AG04449 (cell line): ENCODE measurements around the gene SIPA1L2.

Experiments used
- CTCF ChIA-PET: fragments of 350-600 bp; formaldehyde crosslinking; extraction: SDS; loops from one replicate; lab custom pipeline; 2021; ENCODE audit warnings: antibody characterized with exemption; lab: Yijun Ruan, JAX
- POLR2A ChIA-PET: fragments of 400-600, 350-600 bp; formaldehyde crosslinking; extraction: SDS; loops from one replicate; lab custom pipeline; 2020; ENCODE audit warnings: antibody characterized with exemption, inconsistent platforms; lab: Yijun Ruan, JAX
- DNase-seq: peaks from one replicate; pipeline ENCODE4 v3.0.0-alpha.2; 2010; ENCODE audit warnings: low read depth, low spot score
- H3K4me3 ChIP-seq: 2 replicates; pipeline ENCODE4 v1.5.1; 2011; ENCODE audit warnings: low read depth, mild to moderate bottlenecking, control low read depth, low read length
- CTCF ChIP-seq: IDR thresholded peaks from one replicate; pipeline ENCODE4 v1.5.1; 2011; ENCODE audit warnings: mild to moderate bottlenecking, moderate library complexity, low read length, control low read depth, inconsistent platforms; ENCODE audit not compliant: insufficient read depth; ENCODE audit errors: missing control alignments

SIPA1L2 gene

DNA sequence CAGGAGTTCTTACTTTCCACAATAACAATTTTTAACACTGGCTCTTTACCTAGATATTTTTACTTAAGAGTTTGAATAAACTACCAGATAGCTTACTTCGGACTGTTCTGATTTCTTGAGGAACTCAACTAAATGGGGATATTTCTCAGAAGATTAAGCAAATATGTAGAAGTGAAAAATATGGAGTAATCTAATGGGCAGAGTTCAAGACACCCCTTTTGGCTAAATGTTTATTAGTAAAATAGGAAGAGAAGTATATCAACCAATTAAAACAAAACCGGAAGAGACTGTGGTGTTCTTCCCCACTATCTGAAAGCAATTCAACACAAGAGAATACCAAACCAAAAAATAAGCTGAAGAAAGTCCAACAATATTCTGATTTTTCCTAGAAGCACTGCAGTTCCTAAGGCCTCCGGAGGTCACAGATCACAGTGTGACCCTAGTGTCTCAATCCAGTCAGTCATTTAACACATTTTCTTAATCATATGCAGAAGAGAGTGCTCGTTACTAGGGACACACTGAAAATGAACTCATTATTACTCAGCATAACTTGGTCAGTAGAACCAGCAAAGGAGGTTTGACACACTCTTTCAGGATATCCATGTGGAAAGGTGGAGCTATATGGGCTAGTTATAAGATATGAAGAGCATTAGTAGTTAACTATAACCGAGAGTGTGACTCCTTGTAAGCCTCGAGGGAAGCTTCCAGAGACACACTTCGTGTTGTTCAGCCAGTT lies 5.2 kb downstream of the SIPA1L2 start:
- ChIA-PET CTCF (interaction anchor here (1.3 to 1.7 kb wide), 2 partner anchors 13 to 762 kb away, joined by 4 read pairs; no protein-coding TSS in a partner anchor), POLR2A (no interaction called here)
- DNase-seq: no peak
- TF ChIP-seq CTCF: no peak
- H3K4me3 ChIP-seq: no peak overlapping the region

- ChIA-PET POLR2A (interaction anchor here (0.7 kb wide), 1 partner anchor 8 kb away, joined by 3 read pairs; no protein-coding TSS in a partner anchor), CTCF (no interaction called here)
- no peak for DNase-seq
- no peak for TF ChIP-seq CTCF
- H3K4me3 ChIP-seq: no peak overlapping the region
Observed at GRCh38 chr1:232622981-232623380, 7.0 kb downstream of the SIPA1L2 start.

- no peak for DNase-seq
- ChIA-PET POLR2A (no interaction called here), CTCF (no interaction called here)
- no peak overlapping the region for H3K4me3 ChIP-seq
- no peak for TF ChIP-seq CTCF
Observed at GRCh38 chr1:232622378-232622777, 7.6 kb downstream of the SIPA1L2 start.

DNA sequence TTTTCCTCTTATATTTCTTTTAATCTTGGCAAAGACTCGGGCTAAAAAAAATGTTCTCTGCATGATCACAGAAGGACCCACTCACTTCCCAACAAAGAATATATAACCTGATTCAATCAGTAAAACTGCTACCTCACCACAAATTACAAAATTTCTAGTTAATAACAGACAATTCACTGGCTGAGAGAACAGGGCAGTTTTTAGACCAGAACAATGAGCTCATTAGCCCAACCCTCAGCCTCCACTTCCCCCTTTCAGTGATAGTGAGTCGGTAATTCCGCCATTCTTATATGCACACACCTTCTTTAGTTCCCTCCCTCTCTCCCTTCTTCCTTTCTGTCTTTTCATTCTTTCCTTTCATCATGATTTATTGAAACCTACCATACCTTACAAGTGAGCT lies 8.9 kb downstream of the SIPA1L2 start:
- no peak for TF ChIP-seq CTCF
- no peak overlapping the region for H3K4me3 ChIP-seq
- ChIA-PET POLR2A (no interaction called here), CTCF (interaction anchor here (1.2 kb wide), 1 partner anchor 9 kb away, joined by 4 read pairs; the partner anchor contains the start of gene SIPA1L2)
- DNase-seq: no peak

DNA sequence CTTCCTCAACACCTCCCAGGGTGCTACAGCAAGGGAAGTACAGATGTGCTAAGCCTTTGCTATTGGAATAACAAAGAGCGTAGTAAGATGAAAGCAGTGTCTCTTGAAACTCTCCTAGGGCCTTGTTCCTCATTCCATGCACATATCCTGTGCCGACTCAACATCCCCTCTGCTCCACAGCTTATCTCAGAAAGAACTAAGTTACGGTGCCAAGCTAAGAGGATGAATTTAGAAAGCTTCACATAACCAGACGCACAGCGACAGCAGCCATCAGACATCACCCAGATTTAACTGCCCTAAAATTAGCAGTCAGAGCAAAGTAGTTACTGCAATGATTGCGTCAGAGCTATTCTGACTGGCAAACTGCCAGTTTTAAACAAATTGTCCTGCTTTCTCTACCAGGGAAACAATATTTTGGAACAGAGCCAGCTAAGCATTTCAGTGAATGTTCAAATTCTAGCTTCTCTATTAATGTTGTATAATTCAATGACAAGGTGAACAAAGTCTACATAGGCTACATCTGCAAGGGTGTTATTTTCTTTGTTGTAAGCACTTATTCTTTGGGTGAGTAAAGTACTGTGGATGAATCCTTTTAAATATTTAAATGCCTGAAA lies 9.5 kb downstream of the SIPA1L2 start:
- H3K4me3 ChIP-seq: no peak overlapping the region
- POLR2A ChIA-PET: no interaction called here
- CTCF ChIA-PET: interaction anchor here (1.2 kb wide), 1 partner anchor 10 kb away, joined by 4 read pairs; the partner anchor contains the start of gene SIPA1L2
- no peak for DNase-seq
- no peak for TF ChIP-seq CTCF

DNA sequence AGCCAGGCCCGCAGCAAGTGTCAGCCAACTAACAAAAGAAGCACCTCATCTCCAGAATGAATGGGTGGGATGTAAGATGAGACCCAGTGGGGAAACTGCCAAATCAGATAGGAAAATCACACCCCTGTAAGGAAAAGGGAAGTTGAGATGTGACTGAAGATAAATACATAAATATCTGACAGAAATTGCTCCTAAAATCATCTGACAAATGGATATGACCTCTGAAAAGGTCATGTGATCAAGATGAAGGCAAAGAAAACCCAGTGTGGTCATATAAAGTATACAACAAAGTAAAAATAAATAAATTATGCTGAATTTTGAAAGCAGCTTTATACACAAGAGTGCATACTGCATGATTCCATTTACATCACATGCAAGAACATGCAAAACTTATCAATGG lies 12.7 kb downstream of the SIPA1L2 start:
- CTCF ChIA-PET: no interaction called here
- POLR2A ChIA-PET: no interaction called here
- DNase-seq: no peak
- H3K4me3 ChIP-seq: no peak overlapping the region
- no peak for TF ChIP-seq CTCF
